Measurements from ENCODE around the gene NDUFV2. TPM values are rescaled to one million over a fixed set of nuclear protein-coding genes. Genes with fewer than 3 reads are reported as not detected.

Gene NDUFV2
- total RNA-seq, 2 experiments from 2014 or later: 200 to 206 TPM

GRCh38 chr18:9117980-9118841 is 15.7 kb downstream of the NDUFV2 start:
- Mint-ChIP-seq H3K4me3 (peak overlapping the region; percentile 59), H3K27ac (peak overlapping the region; percentile 86), H3K9me3 (ENCODE audit: insufficient read depth) (no peaks in the 10 kb centered on the region), H3K27me3 (ENCODE audit: low read depth) (no peaks in the 10 kb centered on the region), H3K4me1 (ENCODE audit: low read depth) (peaks cover 75% of the 10 kb centered on the region), H3K36me3 (ENCODE audit: low read depth) (peaks cover 58% of the 10 kb centered on the region)
- ChIA-PET CTCF (interaction anchor here (0.7 to 7.0 kb wide), 8 partner anchors 15 to 44 kb away, joined by 3 to 54 read pairs (median 6); partner anchors contain the start of gene NDUFV2), POLR2A (interaction anchor here (0.8 to 7.1 kb wide), 11 partner anchors 8 to 42 kb away, joined by 3 to 107 read pairs (median 11); partner anchors contain the start of genes ANKRD12 and NDUFV2)
- ATAC-seq: peak; percentile 48
- no peak for DNase-seq

GRCh38 chr18:9120796-9121195 is 18.3 kb downstream of the NDUFV2 start:
- peak; percentile 48 for ATAC-seq
- Mint-ChIP-seq H3K27me3 (ENCODE audit: low read depth) (no peaks in the 10 kb centered on the region), H3K9me3 (ENCODE audit: insufficient read depth) (no peaks in the 10 kb centered on the region), H3K27ac (peak overlapping the region; percentile 21), H3K36me3 (ENCODE audit: low read depth) (peaks cover 67% of the 10 kb centered on the region), H3K4me1 (ENCODE audit: low read depth) (peaks cover 56% of the 10 kb centered on the region), H3K4me3 (peak overlapping the region; percentile 24)
- peak; percentile 47 for DNase-seq
- ChIA-PET CTCF (interaction anchor here (0.6 to 2.7 kb wide), 5 partner anchors 11 to 47 kb away, joined by 3 to 8 read pairs (median 4); no protein-coding TSS in a partner anchor), POLR2A (interaction anchor here (0.6 to 2.4 kb wide), 5 partner anchors 15 to 30 kb away, joined by 3 to 14 read pairs (median 9); partner anchors contain the start of gene ANKRD12)

GRCh38 chr18:9123520-9123919 is 21.0 kb downstream of the NDUFV2 start:
- ATAC-seq: no peak
- H3K4me1 Mint-ChIP-seq (ENCODE audit: low read depth): peaks cover 33% of the 10 kb centered on the region

GRCh38 chr18:9124824-9125223 is 22.3 kb downstream of the NDUFV2 start:
- Mint-ChIP-seq H3K27ac (no peak overlapping the region), H3K27me3 (ENCODE audit: low read depth) (no peaks in the 10 kb centered on the region), H3K36me3 (ENCODE audit: low read depth) (peaks cover 72% of the 10 kb centered on the region), H3K9me3 (ENCODE audit: insufficient read depth) (no peaks in the 10 kb centered on the region), H3K4me3 (no peak overlapping the region), H3K4me1 (ENCODE audit: low read depth) (peaks cover 22% of the 10 kb centered on the region)
- CTCF ChIA-PET: interaction anchor here (0.6 to 1.4 kb wide), 2 partner anchors 23 to 1034 kb away, joined by 3 read pairs; no protein-coding TSS in a partner anchor
- ATAC-seq: no peak
- POLR2A ChIA-PET: interaction anchor here (1.0 to 4.0 kb wide), 5 partner anchors 8 to 19 kb away, joined by 3 to 24 read pairs (median 6); no protein-coding TSS in a partner anchor
- no peak for DNase-seq

More at GRCh38 chr18:9123520-9123919, 21.0 kb downstream of the NDUFV2 start:
- Mint-ChIP-seq H3K27me3 (ENCODE audit: low read depth) (no peaks in the 10 kb centered on the region), H3K9me3 (ENCODE audit: insufficient read depth) (no peaks in the 10 kb centered on the region), H3K4me3 (no peak overlapping the region), H3K27ac (no peak overlapping the region), H3K36me3 (ENCODE audit: low read depth) (peaks cover 69% of the 10 kb centered on the region)
- ChIA-PET POLR2A (interaction anchor here (1.4 to 1.5 kb wide), 2 partner anchors 38 to 40 kb away, joined by 3 to 5 read pairs; no protein-coding TSS in a partner anchor), CTCF (interaction anchor here (1.1 kb wide), 1 partner anchor 8 kb away, joined by 3 read pairs; no protein-coding TSS in a partner anchor)
- no peak for DNase-seq

- no peak overlapping the region for H3K27ac Mint-ChIP-seq
Measured at GRCh38 chr18:9126337-9126736, 23.8 kb downstream of the NDUFV2 start.

GRCh38 chr18:9130195-9130594 is 27.7 kb downstream of the NDUFV2 start:
- POLR2A ChIA-PET: interaction anchor here (1.0 to 2.0 kb wide), 2 partner anchors 28 to 47 kb away, joined by 4 to 5 read pairs; no protein-coding TSS in a partner anchor
- no peak overlapping the region for H3K4me3 Mint-ChIP-seq

More at GRCh38 chr18:9126337-9126736, 23.8 kb downstream of the NDUFV2 start:
- DNase-seq (no peak), ATAC-seq (no peak)
- Mint-ChIP-seq H3K36me3 (ENCODE audit: low read depth) (peaks cover 70% of the 10 kb centered on the region), H3K27me3 (ENCODE audit: low read depth) (no peaks in the 10 kb centered on the region), H3K9me3 (ENCODE audit: insufficient read depth) (no peaks in the 10 kb centered on the region), H3K4me1 (ENCODE audit: low read depth) (peaks cover 11% of the 10 kb centered on the region), H3K4me3 (no peak overlapping the region)
- ChIA-PET CTCF (interaction anchor here (1.2 to 2.1 kb wide), 4 partner anchors 9 to 52 kb away, joined by 3 to 16 read pairs (median 4); partner anchors contain the start of gene ANKRD12), POLR2A (interaction anchor here (0.7 to 4.0 kb wide), 4 partner anchors 9 to 270 kb away, joined by 3 to 24 read pairs (median 10); no protein-coding TSS in a partner anchor)

GRCh38 chr18:9130806-9131205 is 28.3 kb downstream of the NDUFV2 start:
- H3K27ac Mint-ChIP-seq: no peak overlapping the region
- DNase-seq (no peak), ATAC-seq (no peak)
- H3K9me3 Mint-ChIP-seq (ENCODE audit: insufficient read depth): no peaks in the 10 kb centered on the region
- CTCF ChIA-PET: interaction anchor here (1.6 kb wide), 1 partner anchor 57 kb away, joined by 7 read pairs; no protein-coding TSS in a partner anchor
- peaks cover 25% of the 10 kb centered on the region for H3K4me1 Mint-ChIP-seq (ENCODE audit: low read depth)
- H3K36me3 Mint-ChIP-seq (ENCODE audit: low read depth): peaks cover 62% of the 10 kb centered on the region
- no peaks in the 10 kb centered on the region for H3K27me3 Mint-ChIP-seq (ENCODE audit: low read depth)
- POLR2A ChIA-PET: interaction anchor here (2.0 kb wide), 1 partner anchor 48 kb away, joined by 4 read pairs; no protein-coding TSS in a partner anchor
- no peak overlapping the region for H3K4me3 Mint-ChIP-seq

More at GRCh38 chr18:9130195-9130594, 27.7 kb downstream of the NDUFV2 start:
- no peak for DNase-seq
- Mint-ChIP-seq H3K27me3 (ENCODE audit: low read depth) (no peaks in the 10 kb centered on the region), H3K27ac (no peak overlapping the region), H3K36me3 (ENCODE audit: low read depth) (peaks cover 63% of the 10 kb centered on the region), H3K4me1 (ENCODE audit: low read depth) (peaks cover 19% of the 10 kb centered on the region), H3K9me3 (ENCODE audit: insufficient read depth) (no peaks in the 10 kb centered on the region)
- CTCF ChIA-PET: no interaction called here
- no peak for ATAC-seq

GRCh38 chr18:9132628-9133027 is 30.1 kb downstream of the NDUFV2 start:
- H3K4me1 Mint-ChIP-seq (ENCODE audit: low read depth): peaks cover 25% of the 10 kb centered on the region
- no peaks in the 10 kb centered on the region for H3K27me3 Mint-ChIP-seq (ENCODE audit: low read depth)
- DNase-seq: no peak
- no peak overlapping the region for H3K4me3 Mint-ChIP-seq
- no peaks in the 10 kb centered on the region for H3K9me3 Mint-ChIP-seq (ENCODE audit: insufficient read depth)
- ATAC-seq: no peak
- CTCF ChIA-PET: interaction anchor here (1.4 to 1.6 kb wide), 6 partner anchors 11 to 384 kb away, joined by 3 to 7 read pairs (median 4); no protein-coding TSS in a partner anchor
- no peak overlapping the region for H3K27ac Mint-ChIP-seq
- POLR2A ChIA-PET: interaction anchor here (0.8 kb wide), 1 partner anchor 23 kb away, joined by 3 read pairs; no protein-coding TSS in a partner anchor
- H3K36me3 Mint-ChIP-seq (ENCODE audit: low read depth): peaks cover 51% of the 10 kb centered on the region

GRCh38 chr18:9133225-9133624 is 30.7 kb downstream of the NDUFV2 start:
- Mint-ChIP-seq H3K4me3 (no peak overlapping the region), H3K4me1 (ENCODE audit: low read depth) (peaks cover 25% of the 10 kb centered on the region), H3K27me3 (ENCODE audit: low read depth) (no peaks in the 10 kb centered on the region), H3K36me3 (ENCODE audit: low read depth) (peaks cover 49% of the 10 kb centered on the region), H3K27ac (no peak overlapping the region), H3K9me3 (ENCODE audit: insufficient read depth) (no peaks in the 10 kb centered on the region)
- CTCF ChIA-PET: interaction anchor here (1.6 to 2.3 kb wide), 2 partner anchors 14 to 60 kb away, joined by 4 to 6 read pairs; no protein-coding TSS in a partner anchor
- ATAC-seq (no peak), DNase-seq (no peak)
- POLR2A ChIA-PET: no interaction called here

GRCh38 chr18:9135081-9135911 is 32.8 kb downstream of the NDUFV2 start:
- H3K4me3 Mint-ChIP-seq: peak overlapping the region; percentile 96
- POLR2A ChIA-PET: interaction anchor here (0.8 to 10.9 kb wide), 9 partner anchors 9 to 62 kb away, joined by 3 to 230 read pairs (median 15); partner anchors contain the start of gene NDUFV2
- H3K27ac Mint-ChIP-seq: peak overlapping the region; percentile 94
- DNase-seq (no peak), ATAC-seq (no peak)
- H3K27me3 Mint-ChIP-seq (ENCODE audit: low read depth): no peaks in the 10 kb centered on the region
- H3K9me3 Mint-ChIP-seq (ENCODE audit: insufficient read depth): no peaks in the 10 kb centered on the region
- H3K36me3 Mint-ChIP-seq (ENCODE audit: low read depth): peaks cover 46% of the 10 kb centered on the region
- peaks cover 43% of the 10 kb centered on the region for H3K4me1 Mint-ChIP-seq (ENCODE audit: low read depth)
- CTCF ChIA-PET: interaction anchor here (0.6 to 7.0 kb wide), 10 partner anchors 9 to 62 kb away, joined by 3 to 49 read pairs (median 5); partner anchors contain the start of gene NDUFV2
